ENCODE results near the gene PABPN1. TPM values are rescaled to one million over a fixed set of nuclear protein-coding genes. Genes with fewer than 3 reads are reported as not detected.

The PABPN1 gene
- total RNA-seq, 1 experiment from 2014 or later = 287 TPM

- ChIA-PET POLR2A (ENCODE audit: low non-redundant PET) (no interaction called here), CTCF (no interaction called here)
- no peak overlapping the region for H3K27ac ChIP-seq (ENCODE audit: low read depth, low read length, poor library complexity, severe bottlenecking)
- no peaks in the 10 kb centered on the region for H3K36me3 ChIP-seq (ENCODE audit: insufficient read depth, low read length, poor library complexity, severe bottlenecking)
- no TSS peak for BruUV-seq (replicated peaks)
- intact Hi-C loops (cut with micrococcal nuclease; ENCODE audit: unreplicated experiment) = no loop called here
- no peaks in the 10 kb centered on the region for H3K27me3 ChIP-seq (replicated peaks; ENCODE audit: insufficient read depth, low read depth, low read length, poor library complexity)
- TF ChIP-seq CTCF (conservative IDR thresholded peaks at IDR 0.05; ENCODE audit: low read depth, low read length) = peak; percentile 31; the same call in 1 of the 2 replicates
- no peak for TF ChIP-seq EZH2 (IDR thresholded peaks at IDR 0.05; ENCODE audit: borderline replicate concordance, low read depth, low read length, poor library complexity, severe bottlenecking)
- DNase-seq (ENCODE audit: low spot score) = no peak
- H3K4me3 ChIP-seq (ENCODE audit: low read depth, low read length, poor library complexity, severe bottlenecking) = no peak overlapping the region
- H3K4me1 ChIP-seq (ENCODE audit: insufficient read depth, low read length, poor library complexity, severe bottlenecking) = no peaks in the 10 kb centered on the region
- peaks cover 14% of the 10 kb centered on the region for H3K9me3 ChIP-seq (ENCODE audit: low read depth, low read length, poor library complexity, severe bottlenecking)
These were observed 23.2 kb downstream of the PABPN1 start for GRCh38 chr14:23344481-23344880.

DNA sequence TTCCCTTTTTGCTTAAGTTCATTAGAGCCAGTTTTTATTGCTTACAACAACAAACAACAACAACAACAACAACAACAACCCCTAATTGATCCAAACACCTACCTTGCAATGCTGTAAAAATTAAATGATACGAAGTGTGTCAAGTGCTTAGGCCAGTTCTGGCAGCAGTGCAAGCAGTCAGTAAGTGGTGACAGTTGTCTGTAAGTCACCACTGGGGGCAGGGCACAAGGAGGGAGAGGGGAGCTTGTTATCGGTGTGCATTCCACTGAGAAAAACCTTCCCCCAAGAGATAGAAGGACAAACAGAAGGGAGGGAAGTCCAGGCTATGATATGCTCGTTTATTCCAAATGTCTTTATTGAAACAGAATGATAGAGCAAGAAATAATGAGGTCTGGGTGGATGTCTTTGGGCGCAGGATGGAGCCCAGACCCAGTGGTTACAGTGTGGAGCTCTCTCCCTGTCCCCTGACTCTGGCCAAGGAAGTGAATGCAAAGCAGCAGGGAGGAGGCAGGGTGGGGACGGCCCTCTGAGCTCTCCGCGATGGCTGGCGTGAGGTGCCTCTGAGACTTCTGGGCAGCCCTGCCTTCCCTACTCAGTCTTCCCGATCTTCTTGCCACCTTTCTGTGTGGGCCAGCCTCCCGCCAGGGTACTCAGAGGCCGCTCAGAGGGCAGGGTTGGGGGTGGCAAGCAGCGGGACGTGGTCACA is 24.9 kb downstream of the PABPN1 start:
- H3K9me3 ChIP-seq (ENCODE audit: low read depth, low read length, poor library complexity, severe bottlenecking) = no peaks in the 10 kb centered on the region
- ChIA-PET POLR2A (ENCODE audit: low non-redundant PET) (no interaction called here), CTCF (interaction anchor here (0.6 kb wide), 1 partner anchor 27 kb away, joined by 3 read pairs; no protein-coding TSS in a partner anchor)
- no peak for DNase-seq (ENCODE audit: low spot score)
- TF ChIP-seq EZH2 (IDR thresholded peaks at IDR 0.05; ENCODE audit: borderline replicate concordance, low read depth, low read length, poor library complexity, severe bottlenecking) (no peak), CTCF (conservative IDR thresholded peaks at IDR 0.05; ENCODE audit: low read depth, low read length) (no peak)
- BruUV-seq (replicated peaks) = no TSS peak
- intact Hi-C loops (cut with micrococcal nuclease; ENCODE audit: unreplicated experiment) = no loop called here
- no peak overlapping the region for H3K27ac ChIP-seq (ENCODE audit: low read depth, low read length, poor library complexity, severe bottlenecking)
- H3K36me3 ChIP-seq (ENCODE audit: insufficient read depth, low read length, poor library complexity, severe bottlenecking) = no peaks in the 10 kb centered on the region
- no peaks in the 10 kb centered on the region for H3K27me3 ChIP-seq (replicated peaks; ENCODE audit: insufficient read depth, low read depth, low read length, poor library complexity)
- no peaks in the 10 kb centered on the region for H3K4me1 ChIP-seq (ENCODE audit: insufficient read depth, low read length, poor library complexity, severe bottlenecking)
- no peak overlapping the region for H3K4me3 ChIP-seq (ENCODE audit: low read depth, low read length, poor library complexity, severe bottlenecking)

- Histone ChIP-seq H3K36me3 (ENCODE audit: insufficient read depth, low read length, poor library complexity, severe bottlenecking) (no peaks in the 10 kb centered on the region), H3K4me3 (ENCODE audit: low read depth, low read length, poor library complexity, severe bottlenecking) (no peak overlapping the region), H3K4me1 (ENCODE audit: insufficient read depth, low read length, poor library complexity, severe bottlenecking) (peaks cover 4% of the 10 kb centered on the region), H3K9me3 (ENCODE audit: low read depth, low read length, poor library complexity, severe bottlenecking) (no peaks in the 10 kb centered on the region), H3K27me3 (replicated peaks; ENCODE audit: insufficient read depth, low read depth, low read length, poor library complexity) (no peaks in the 10 kb centered on the region), H3K27ac (ENCODE audit: low read depth, low read length, poor library complexity, severe bottlenecking) (no peak overlapping the region)
- DNase-seq (ENCODE audit: low spot score) = no peak
- BruUV-seq (replicated peaks) = no TSS peak
- intact Hi-C loops (cut with micrococcal nuclease; ENCODE audit: unreplicated experiment) = no loop called here
- ChIA-PET CTCF (interaction anchor here (0.6 kb wide), 1 partner anchor 26 kb away, joined by 3 read pairs; no protein-coding TSS in a partner anchor), POLR2A (ENCODE audit: low non-redundant PET) (no interaction called here)
- no peak for TF ChIP-seq EZH2 (IDR thresholded peaks at IDR 0.05; ENCODE audit: borderline replicate concordance, low read depth, low read length, poor library complexity, severe bottlenecking)
- TF ChIP-seq CTCF (conservative IDR thresholded peaks at IDR 0.05; ENCODE audit: low read depth, low read length) = no peak
These were observed 25.6 kb downstream of the PABPN1 start for GRCh38 chr14:23346693-23347405.

All from A673 (cell line).